NCI-H524 (cell line): ENCODE measurements around the gene IGFBP2.

Source experiments
- DNase-seq, 2 experiments: peaks; one replicate each; lab custom pipeline; 2025; lab: John Stamatoyannopoulos, UW

Gene IGFBP2

GRCh38 chr2:216681683-216682082 is 48.5 kb downstream of the IGFBP2 start:
- DNase-seq: no peak

- no peak for DNase-seq
These were observed 50.6 kb downstream of the IGFBP2 start for GRCh38 chr2:216683846-216684245.

- DNase-seq: no peak
These were observed 52.2 kb downstream of the IGFBP2 start for GRCh38 chr2:216685327-216685875.

- no peak for DNase-seq
These were observed 53.9 kb downstream of the IGFBP2 start for GRCh38 chr2:216687111-216687510.

GRCh38 chr2:216687646-216688045 is 54.4 kb downstream of the IGFBP2 start:
- no peak for DNase-seq

GRCh38 chr2:216688731-216689340 is 55.6 kb downstream of the IGFBP2 start:
- DNase-seq: no peak

- DNase-seq: peak in 1 of 2 experiments; percentile 44
These were observed 56.2 kb downstream of the IGFBP2 start for GRCh38 chr2:216689397-216689796.

GRCh38 chr2:216690456-216690852 is 57.2 kb downstream of the IGFBP2 start:
- DNase-seq: no peak

- DNase-seq: peak; percentile 77 to 86
These were observed 57.9 kb downstream of the IGFBP2 start for GRCh38 chr2:216690853-216691741.

- peak; percentile 82 to 91 for DNase-seq
These were observed 59.6 kb downstream of the IGFBP2 start for GRCh38 chr2:216692636-216693413.

- no peak for DNase-seq
These were observed 60.3 kb downstream of the IGFBP2 start for GRCh38 chr2:216693414-216694080.

GRCh38 chr2:216694082-216694825 is 61.0 kb downstream of the IGFBP2 start:
- DNase-seq: peak; percentile 35 to 73

GRCh38 chr2:216694826-216695217 is 61.6 kb downstream of the IGFBP2 start:
- no peak for DNase-seq

GRCh38 chr2:216695401-216695821 is 62.2 kb downstream of the IGFBP2 start, which contains the start of gene IGFBP5:
IGFBP5 (minus strand) TSS chr2:216695549; CDS start chr2:216694775, 774 bp downstream.
- DNase-seq: peak; percentile 71 to 86

GRCh38 chr2:216696321-216696720 is 63.1 kb downstream of the IGFBP2 start:
- DNase-seq: no peak

- DNase-seq: peak in 1 of 2 experiments; percentile 66
These were observed 63.7 kb downstream of the IGFBP2 start for GRCh38 chr2:216696751-216697560.

GRCh38 chr2:216698293-216698692 is 65.1 kb downstream of the IGFBP2 start:
- DNase-seq: no peak

GRCh38 chr2:216698895-216699294 is 65.7 kb downstream of the IGFBP2 start:
- DNase-seq: peak; percentile 31 to 79

GRCh38 chr2:216700088-216700567 is 66.9 kb downstream of the IGFBP2 start:
- DNase-seq: peak in 1 of 2 experiments; percentile 36

GRCh38 chr2:216700781-216701180 is 67.6 kb downstream of the IGFBP2 start:
- DNase-seq: no peak
